ENCODE data around the gene HSF2BP.

GRCh38 chr21:43632373-43632905, 26.8 kb downstream of the HSF2BP start:
- no peak for TF ChIP-seq POLR2AphosphoS5 (IDR thresholded peaks at IDR 0.05)
- no peak for TF ChIP-seq CTCF (IDR thresholded peaks at IDR 0.05)
- no peak for TF ChIP-seq POLR2A (IDR thresholded peaks at IDR 0.05)

All from suprapubic skin (tissue), 4 donors.